Upper lobe of left lung (tissue), 4 donors: Measurements from ENCODE around the gene ANP32A.

Source experiments
- EP300 ChIP-seq, 4 donors: sonication (generic); formaldehyde crosslinking; IDR thresholded peaks; one replicate each; pipeline ENCODE4 v1.5.1; 2017; ENCODE audit warnings: antibody characterized with exemption in 4 of 4, control low read depth in 2 of 4
- POLR2A ChIP-seq, 4 donors: fragments of 450-650 bp; IDR thresholded peaks; one replicate each; pipeline ENCODE4 v1.5.1; 2016 to 2017; ENCODE audit warnings: antibody characterized with exemption in 4 of 4, mild to moderate bottlenecking in 2 of 4
- POLR2AphosphoS5 ChIP-seq, 2 donors: sonication (generic); formaldehyde crosslinking; IDR thresholded peaks; one replicate each; pipeline ENCODE4 v1.5.1; 2017; ENCODE audit warnings: antibody characterized with exemption in 2 of 2
- TF ChIP-seq, protein P1 (sequence below), 6 experiments: fragments of 450-650 bp in 4 of 6; fragments of 200-600 bp in 2 of 6; sonication (generic) in 2 of 6; IDR thresholded peaks; one replicate each; pipeline ENCODE4 v1.5.1; 2016 to 2019; ENCODE audit warnings: antibody characterized with exemption in 6 of 6

- TF ChIP-seq, protein P1, sequence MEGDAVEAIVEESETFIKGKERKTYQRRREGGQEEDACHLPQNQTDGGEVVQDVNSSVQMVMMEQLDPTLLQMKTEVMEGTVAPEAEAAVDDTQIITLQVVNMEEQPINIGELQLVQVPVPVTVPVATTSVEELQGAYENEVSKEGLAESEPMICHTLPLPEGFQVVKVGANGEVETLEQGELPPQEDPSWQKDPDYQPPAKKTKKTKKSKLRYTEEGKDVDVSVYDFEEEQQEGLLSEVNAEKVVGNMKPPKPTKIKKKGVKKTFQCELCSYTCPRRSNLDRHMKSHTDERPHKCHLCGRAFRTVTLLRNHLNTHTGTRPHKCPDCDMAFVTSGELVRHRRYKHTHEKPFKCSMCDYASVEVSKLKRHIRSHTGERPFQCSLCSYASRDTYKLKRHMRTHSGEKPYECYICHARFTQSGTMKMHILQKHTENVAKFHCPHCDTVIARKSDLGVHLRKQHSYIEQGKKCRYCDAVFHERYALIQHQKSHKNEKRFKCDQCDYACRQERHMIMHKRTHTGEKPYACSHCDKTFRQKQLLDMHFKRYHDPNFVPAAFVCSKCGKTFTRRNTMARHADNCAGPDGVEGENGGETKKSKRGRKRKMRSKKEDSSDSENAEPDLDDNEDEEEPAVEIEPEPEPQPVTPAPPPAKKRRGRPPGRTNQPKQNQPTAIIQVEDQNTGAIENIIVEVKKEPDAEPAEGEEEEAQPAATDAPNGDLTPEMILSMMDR (IDR thresholded peaks at IDR 0.05), result no peak
- TF ChIP-seq POLR2A (IDR thresholded peaks at IDR 0.05) (no peak), EP300 (IDR thresholded peaks at IDR 0.05) (no peak), POLR2AphosphoS5 (IDR thresholded peaks at IDR 0.05) (no peak)
Observed at GRCh38 chr15:68868296-68868695, 47.6 kb upstream of the ANP32A start.
